ENCODE measurements around the gene RAD51B. TPM values are rescaled to one million over a fixed set of nuclear protein-coding genes. Genes with fewer than 3 reads are reported as not detected.

RAD51B gene
- total RNA-seq, 2 donors from 2014 or later = 9.3 to 12.1 TPM

DNA sequence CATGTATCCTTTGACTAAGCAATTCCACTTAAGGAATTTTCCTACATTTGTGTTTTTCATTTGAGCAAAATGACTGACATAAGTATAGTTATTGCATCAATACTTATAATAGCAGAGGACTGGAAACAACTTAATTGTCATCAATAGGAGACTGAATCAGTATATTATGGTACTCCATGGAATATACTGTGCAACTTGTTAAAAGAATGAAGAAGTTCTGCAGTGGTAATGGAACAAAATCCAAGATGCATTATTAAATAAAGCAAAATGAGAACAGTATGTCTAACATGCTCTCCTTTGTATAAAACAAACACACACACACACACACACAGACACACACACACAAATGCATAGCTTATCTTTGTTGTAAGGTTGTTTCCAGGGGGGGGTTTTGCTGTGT is 303.1 kb downstream of the RAD51B start:
- Histone ChIP-seq H3K4me1 (ENCODE audit: control insufficient read depth in 1 of 2, low read depth in 2 of 2) (peaks cover 6 to 16% of the 10 kb centered on the region in 2 donors), H3K27ac (no peak overlapping the region), H3K4me3 (no peak overlapping the region), H3K27me3 (replicated peaks; ENCODE audit: insufficient read depth) (no peaks in the 10 kb centered on the region), H3K9me3 (no peaks in the 10 kb centered on the region), H3K36me3 (no peaks in the 10 kb centered on the region)
- no peak for ATAC-seq (ENCODE audit: insufficient number of reproducible peaks, low FRiP score, low read depth)
- no peak for DNase-seq (ENCODE audit: low spot score)
- TF ChIP-seq, protein P1, sequence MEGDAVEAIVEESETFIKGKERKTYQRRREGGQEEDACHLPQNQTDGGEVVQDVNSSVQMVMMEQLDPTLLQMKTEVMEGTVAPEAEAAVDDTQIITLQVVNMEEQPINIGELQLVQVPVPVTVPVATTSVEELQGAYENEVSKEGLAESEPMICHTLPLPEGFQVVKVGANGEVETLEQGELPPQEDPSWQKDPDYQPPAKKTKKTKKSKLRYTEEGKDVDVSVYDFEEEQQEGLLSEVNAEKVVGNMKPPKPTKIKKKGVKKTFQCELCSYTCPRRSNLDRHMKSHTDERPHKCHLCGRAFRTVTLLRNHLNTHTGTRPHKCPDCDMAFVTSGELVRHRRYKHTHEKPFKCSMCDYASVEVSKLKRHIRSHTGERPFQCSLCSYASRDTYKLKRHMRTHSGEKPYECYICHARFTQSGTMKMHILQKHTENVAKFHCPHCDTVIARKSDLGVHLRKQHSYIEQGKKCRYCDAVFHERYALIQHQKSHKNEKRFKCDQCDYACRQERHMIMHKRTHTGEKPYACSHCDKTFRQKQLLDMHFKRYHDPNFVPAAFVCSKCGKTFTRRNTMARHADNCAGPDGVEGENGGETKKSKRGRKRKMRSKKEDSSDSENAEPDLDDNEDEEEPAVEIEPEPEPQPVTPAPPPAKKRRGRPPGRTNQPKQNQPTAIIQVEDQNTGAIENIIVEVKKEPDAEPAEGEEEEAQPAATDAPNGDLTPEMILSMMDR (IDR thresholded peaks at IDR 0.05) = no peak

DNA sequence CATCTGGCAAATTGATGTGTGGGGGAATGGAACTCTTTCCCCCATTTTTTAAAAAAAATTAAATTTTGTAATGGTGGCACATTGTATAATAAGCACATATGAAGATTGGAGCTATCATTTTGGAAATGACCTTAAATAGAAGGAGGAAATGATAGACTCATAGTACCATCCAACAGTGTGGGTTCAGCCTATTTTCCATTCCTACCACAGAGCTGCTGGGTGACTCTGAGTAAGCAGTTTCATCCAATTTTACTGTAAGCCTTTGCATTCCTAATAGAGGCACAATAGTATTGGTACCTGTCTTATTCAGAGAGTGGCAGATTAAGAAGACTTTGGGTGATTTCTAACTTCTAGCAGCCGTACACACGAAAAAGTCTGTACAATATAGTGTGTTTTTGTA is 304.5 kb downstream of the RAD51B start:
- Histone ChIP-seq H3K9me3 (no peaks in the 10 kb centered on the region), H3K27me3 (replicated peaks; ENCODE audit: insufficient read depth) (no peaks in the 10 kb centered on the region), H3K36me3 (no peaks in the 10 kb centered on the region), H3K4me1 (ENCODE audit: control insufficient read depth in 1 of 2, low read depth in 2 of 2) (peaks cover 6 to 16% of the 10 kb centered on the region in 2 donors), H3K4me3 (no peak overlapping the region), H3K27ac (no peak overlapping the region)
- TF ChIP-seq, protein P1 (IDR thresholded peaks at IDR 0.05) = no peak
- no peak for ATAC-seq (ENCODE audit: insufficient number of reproducible peaks, low FRiP score, low read depth)
- no peak for DNase-seq (ENCODE audit: low spot score)

DNA sequence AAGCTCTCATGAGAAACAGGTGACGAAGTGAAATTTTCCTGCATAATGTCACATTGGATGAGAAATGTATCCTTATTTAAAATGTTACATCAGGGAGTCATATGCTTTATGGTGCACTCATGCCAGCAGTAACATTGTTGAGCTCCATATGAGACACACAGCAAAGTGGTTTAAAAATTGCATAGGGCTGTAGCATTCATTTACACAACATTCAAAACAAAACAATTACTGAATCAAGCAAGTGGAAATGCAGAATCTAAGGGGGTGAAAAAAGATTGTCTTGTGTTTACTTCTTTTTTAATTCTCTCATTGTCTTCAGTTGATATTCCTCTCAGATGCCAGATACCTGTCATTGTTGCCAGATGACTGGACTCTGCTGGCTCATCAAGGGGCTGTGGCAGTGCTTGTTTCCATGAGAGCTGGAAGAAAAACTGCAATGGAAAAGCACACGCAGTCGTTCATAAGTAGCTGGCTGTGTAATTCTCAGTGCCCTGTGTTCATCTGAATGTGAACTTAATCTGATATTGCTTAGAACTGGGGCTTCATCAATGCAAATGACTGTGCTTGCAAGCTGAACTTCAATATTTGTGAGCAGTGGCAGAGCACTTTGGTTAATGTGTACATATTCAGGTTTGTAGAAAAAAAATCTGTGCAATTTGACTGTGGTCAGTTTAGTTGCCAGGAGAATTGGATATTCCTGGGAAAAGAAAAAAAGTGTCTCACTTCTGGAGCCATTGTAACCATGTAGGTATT is 305.6 kb downstream of the RAD51B start:
- Histone ChIP-seq H3K36me3 (no peaks in the 10 kb centered on the region), H3K9me3 (no peaks in the 10 kb centered on the region), H3K4me1 (ENCODE audit: control insufficient read depth in 1 of 2, low read depth in 2 of 2) (peaks cover 6 to 16% of the 10 kb centered on the region in 2 donors), H3K4me3 (no peak overlapping the region), H3K27me3 (replicated peaks; ENCODE audit: insufficient read depth) (no peaks in the 10 kb centered on the region), H3K27ac (peak overlapping the region; percentile 20 to 42)
- TF ChIP-seq, protein P1 (IDR thresholded peaks at IDR 0.05) = no peak
- ATAC-seq (ENCODE audit: insufficient number of reproducible peaks, low FRiP score, low read depth) = no peak
- no peak for DNase-seq (ENCODE audit: low spot score)

DNA sequence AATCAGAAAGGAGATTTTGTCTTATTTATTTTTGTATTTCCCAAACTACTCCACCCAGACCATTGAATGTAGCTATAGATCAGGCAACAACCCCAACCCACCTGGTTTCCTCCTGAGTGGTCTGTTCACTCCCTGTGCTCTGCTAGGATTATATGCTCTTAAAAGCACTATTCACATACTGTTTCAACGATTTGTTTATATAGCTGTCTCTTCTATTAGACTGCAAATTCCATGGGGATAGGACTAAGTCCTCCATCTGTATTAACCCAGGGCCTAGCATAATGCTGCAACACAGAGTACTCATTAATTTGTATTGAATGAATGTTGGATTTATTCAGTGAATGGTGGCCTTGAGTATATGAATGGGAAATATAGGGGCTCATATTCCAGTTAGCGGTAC is 307.6 kb downstream of the RAD51B start:
- no peak overlapping the region for H3K27ac ChIP-seq
- H3K9me3 ChIP-seq = no peaks in the 10 kb centered on the region
- H3K36me3 ChIP-seq = no peaks in the 10 kb centered on the region
- TF ChIP-seq, protein P1 (IDR thresholded peaks at IDR 0.05) = no peak
- H3K4me1 ChIP-seq (ENCODE audit: control insufficient read depth in 1 of 2, low read depth in 2 of 2) = peaks cover 6 to 20% of the 10 kb centered on the region in 2 donors
- ATAC-seq (ENCODE audit: insufficient number of reproducible peaks, low FRiP score, low read depth) (no peak), DNase-seq (ENCODE audit: low spot score) (no peak)
- H3K27me3 ChIP-seq (replicated peaks; ENCODE audit: insufficient read depth) = no peaks in the 10 kb centered on the region
- no peak overlapping the region for H3K4me3 ChIP-seq

DNA sequence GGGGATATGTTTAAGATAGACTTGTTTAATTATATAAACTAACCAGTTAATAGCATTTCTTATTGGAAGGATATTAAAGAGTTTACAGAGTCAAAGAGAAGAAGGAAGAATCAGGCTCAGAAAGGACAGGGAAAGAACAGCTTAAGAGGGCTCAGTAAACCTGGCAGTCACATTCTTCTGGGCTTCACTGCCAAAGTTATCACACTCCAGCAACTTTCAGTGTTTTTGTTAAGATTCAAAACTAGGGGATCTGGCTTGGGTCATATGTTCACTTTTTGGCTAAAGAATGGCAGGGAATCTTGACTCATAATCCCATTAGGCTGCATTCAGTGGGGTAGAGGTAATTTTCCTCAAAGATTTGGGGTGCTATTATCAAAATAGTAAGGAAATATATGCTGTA is 312.3 kb downstream of the RAD51B start:
- H3K27ac ChIP-seq = no peak overlapping the region
- TF ChIP-seq, protein P1 (IDR thresholded peaks at IDR 0.05) = no peak
- no peak overlapping the region for H3K4me3 ChIP-seq
- no peak for DNase-seq (ENCODE audit: low spot score)
- H3K36me3 ChIP-seq = no peaks in the 10 kb centered on the region
- no peak for ATAC-seq (ENCODE audit: insufficient number of reproducible peaks, low FRiP score, low read depth)
- peaks cover 9 to 27% of the 10 kb centered on the region in 2 donors for H3K4me1 ChIP-seq (ENCODE audit: control insufficient read depth in 1 of 2, low read depth in 2 of 2)
- H3K9me3 ChIP-seq = no peaks in the 10 kb centered on the region
- H3K27me3 ChIP-seq (replicated peaks; ENCODE audit: insufficient read depth) = no peaks in the 10 kb centered on the region

Measured in thoracic aorta (tissue), 2 donors.